ENCODE data around the gene SF1. TPM values are rescaled to one million over a fixed set of nuclear protein-coding genes. Genes with fewer than 3 reads are reported as not detected.

Gene SF1
- total RNA-seq, 1 experiment from 2014 or later: 153 TPM

DNA sequence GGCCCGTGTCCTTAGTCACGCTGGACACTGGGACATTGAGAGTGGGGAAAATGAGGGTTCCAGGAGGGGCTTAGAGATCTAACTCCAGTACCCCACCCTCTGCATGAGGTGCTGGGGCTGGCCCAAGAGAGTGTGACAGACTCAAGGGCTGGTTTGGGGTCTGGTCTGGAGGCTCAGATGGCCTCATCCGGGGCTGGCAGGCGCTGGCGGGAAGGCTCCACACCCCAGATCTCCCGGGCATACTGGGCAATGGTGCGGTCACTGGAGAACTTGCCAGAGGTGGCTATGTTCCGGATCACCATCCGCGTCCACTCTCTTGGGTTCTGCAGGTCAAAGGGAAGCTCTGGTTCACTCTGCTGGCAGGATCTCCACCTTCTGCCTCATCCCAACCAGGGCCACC is 31.9 kb downstream of the SF1 start:
- DNase-seq (ENCODE audit: low read depth): no peak

DNA sequence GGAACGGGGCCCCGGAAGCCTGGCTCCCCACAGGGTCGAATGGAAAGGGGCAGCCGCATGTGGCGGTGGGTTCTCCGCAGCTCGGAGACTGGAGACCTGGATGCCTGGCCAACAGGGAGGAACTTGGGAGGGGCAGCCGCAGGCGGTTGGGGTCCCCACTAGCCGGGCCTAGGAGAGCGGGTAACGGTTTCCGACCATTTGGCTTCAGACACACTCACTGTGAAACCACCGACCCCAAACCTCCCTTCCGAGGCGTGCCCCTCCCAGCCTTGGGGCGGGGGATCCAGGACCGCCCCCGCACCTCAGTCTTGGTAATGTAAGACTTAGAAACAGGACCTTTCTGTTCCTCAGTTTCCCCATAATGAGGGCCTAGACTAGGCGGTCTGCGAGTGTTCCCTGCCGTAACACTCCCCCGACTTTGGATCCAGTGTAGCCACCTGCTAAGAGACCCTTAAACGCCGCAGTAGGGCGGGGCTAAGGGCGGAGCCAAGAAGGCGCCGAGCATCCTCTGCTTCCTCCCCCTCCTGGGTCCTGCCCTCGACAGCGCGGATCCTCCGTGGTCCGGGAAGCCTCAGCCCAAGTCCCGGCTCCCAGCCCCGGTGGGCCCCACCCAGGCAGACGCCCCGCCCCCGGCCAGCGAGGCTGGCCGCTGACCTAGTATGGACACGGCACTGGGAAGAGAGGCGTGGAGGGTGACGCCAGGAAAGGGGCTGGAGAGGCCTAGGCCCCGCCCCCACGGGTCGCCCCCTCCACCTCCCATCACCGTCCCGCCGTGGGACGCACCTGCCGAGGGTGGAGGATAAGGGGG is 32.6 kb downstream of the SF1 start:
- DNase-seq (ENCODE audit: low read depth): no peak

DNA sequence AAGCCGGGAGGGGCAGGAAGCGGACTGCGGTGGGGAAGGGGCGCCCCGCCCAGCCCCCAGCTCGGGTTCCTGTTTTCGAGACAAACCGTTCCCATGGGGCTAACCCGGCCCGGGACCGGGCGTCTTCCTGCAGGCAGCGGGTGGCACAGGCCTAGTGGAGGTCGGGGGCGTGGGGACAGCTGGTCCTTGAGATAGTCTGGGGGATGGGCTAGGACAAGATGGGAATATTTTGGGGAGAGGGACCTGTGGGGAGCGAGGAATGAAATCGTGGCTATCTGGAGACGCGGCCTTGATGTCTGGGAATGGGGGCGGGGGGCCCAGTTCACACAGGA is 33.2 kb downstream of the SF1 start:
- no peak for DNase-seq (ENCODE audit: low read depth)

DNA sequence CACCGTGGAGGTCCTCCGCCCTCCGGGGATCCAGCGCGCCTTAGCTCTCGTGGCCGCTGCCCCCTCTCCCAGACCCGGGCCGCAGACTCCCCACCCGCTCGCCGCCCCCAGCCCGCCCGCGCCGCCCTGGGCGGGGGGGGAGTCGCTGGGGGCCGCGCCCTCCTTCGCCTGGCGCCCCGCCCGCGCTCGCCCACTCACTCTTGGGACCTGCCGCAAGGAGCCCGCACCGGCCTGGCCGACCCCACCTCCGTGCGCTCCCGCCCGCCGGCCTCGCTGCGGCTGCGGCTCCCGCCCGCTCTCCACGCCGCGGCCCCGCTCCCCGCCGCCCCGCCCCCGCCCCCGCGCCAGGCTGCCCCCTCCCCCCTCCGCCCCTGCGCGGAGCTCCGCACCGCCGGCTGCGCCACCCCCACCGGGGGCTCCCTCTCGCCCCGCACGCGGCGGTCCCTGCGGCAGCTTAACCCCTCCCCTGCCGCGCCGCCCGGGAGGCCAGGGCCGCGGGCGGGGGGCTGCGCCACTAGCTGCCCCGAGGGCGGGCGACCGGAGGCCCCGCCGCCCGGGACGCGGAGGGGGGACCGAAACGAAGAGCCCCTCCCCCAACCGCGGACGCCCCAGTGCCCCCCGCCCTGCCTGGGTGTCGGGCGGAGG is 33.7 kb downstream of the SF1 start:
- DNase-seq (ENCODE audit: low read depth): no peak

DNA sequence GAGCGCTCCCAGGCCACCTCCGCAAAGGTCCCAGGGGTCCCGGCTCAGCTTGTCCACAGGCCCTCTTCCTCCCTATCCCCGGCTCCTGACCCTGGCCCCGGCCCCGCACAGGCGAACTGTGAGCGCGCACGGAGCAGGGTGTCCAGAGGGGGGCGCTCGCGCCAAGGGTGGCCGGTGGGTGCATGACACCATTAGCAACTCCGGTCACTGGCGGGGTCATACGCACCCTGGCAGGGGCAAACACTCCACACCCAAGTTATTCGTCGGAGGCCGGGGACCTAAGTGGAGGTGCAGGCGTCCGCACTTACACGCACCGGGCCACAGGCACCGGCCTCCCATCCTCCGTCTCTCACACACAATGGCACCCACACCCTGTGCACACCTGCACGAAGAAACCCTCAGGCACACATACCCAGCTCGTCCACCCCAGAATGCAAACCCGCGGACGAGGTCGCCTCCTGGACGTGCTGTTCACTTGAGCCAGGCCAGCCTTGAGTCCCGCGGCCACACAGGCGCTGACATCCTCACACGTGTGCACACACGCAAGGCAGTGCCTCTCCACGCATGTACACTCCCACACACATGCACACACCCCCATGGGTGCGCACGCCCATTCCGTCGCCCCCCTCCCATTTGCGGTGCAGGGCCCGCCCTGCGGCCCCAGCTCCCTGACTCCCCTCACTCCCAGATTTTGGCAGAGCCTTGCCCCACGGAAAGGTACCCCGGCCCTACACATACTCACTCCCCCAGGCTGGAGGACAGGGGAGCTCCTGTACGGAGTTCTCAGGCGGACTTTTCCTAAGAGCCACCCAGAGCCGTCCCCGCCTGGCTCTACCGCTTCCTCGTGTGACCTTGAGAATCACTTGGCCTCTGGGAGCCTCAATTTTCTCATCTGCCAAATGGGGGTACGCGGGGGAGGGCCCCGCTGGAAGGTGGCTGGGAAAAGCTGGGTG is 34.5 kb downstream of the SF1 start, which contains the start of gene RASGRP2:
Gene RASGRP2, minus strand, starts transcription at position 552 of the 953 bp plus-strand sequence. CDS start 1,276 bp downstream, outside the sequence.
- DNase-seq (ENCODE audit: low read depth): no peak

DNA sequence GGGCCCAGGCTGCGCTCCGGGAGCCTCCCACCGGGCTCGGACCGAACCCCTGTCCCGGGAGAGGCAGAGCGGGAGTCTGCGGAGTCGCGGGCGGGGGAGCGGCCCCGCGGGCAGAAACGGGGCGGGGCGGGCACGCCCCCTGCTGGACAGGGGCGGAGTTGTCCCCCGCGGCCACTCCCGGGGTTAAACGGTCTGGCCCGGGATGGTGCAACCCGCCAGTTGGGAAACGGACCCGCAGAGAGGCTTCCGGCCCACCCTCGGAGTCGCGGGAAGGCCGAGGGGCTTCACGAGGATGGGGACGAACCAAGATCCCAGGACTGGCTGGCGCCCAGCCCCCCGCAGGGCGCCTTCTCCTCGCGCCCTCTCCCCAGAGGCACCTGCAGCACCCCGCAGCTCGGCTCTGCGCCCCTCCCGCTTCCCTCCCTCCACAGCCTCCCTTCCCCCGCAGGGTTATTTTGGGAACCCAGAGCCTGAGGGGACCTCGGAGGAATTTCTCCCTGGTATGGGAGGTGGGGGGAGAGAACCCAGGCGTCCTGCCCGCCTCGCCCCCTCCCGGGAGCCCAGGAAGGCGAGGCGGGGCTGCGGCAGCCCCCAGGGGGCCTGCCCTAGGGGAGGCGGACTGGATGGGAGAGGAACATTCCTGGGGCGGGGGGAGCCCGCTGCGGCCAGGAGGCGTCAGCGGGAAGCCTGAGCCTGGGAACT is 35.3 kb downstream of the SF1 start:
- DNase-seq (ENCODE audit: low read depth): no peak

DNA sequence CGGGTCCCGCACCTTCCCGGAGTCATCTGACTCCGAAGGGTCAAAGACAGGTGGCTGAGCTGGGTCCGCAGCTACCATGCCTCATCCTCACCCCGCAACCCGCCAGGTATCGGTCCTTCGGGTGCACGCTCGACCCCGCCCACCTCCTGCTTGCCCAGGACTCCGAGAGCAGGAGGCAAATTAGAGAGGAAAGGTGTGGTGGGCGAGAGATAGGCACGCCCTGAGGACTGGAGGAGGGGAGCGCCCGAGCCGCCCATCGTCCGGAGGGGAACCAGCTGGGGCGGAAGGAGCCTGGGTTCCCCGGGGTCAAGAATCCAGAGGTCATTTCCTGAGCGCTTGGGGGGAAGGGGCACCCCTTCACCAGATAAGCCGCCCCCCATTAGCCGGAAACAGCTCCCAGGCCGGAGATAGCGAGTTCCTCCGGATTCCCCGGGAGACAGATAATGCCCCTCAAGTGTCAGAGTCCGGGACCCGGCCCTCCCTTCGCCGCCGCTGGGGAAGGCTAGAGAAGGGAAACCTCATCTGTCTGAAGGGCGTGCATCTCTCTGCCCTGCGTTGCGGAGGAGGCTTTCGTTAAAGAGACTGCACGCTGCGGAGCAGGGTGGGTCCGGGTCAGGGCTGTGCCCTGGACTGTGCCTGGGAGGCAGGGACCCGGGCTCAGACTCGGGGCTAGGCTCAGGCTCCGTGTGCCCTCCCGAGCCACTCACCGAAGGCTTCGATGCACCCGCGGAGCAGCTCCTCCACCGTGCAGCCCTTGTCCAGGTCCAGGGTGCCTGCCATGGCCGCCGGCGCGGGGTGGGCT is 36.1 kb downstream of the SF1 start:
- no peak for DNase-seq (ENCODE audit: low read depth)

DNA sequence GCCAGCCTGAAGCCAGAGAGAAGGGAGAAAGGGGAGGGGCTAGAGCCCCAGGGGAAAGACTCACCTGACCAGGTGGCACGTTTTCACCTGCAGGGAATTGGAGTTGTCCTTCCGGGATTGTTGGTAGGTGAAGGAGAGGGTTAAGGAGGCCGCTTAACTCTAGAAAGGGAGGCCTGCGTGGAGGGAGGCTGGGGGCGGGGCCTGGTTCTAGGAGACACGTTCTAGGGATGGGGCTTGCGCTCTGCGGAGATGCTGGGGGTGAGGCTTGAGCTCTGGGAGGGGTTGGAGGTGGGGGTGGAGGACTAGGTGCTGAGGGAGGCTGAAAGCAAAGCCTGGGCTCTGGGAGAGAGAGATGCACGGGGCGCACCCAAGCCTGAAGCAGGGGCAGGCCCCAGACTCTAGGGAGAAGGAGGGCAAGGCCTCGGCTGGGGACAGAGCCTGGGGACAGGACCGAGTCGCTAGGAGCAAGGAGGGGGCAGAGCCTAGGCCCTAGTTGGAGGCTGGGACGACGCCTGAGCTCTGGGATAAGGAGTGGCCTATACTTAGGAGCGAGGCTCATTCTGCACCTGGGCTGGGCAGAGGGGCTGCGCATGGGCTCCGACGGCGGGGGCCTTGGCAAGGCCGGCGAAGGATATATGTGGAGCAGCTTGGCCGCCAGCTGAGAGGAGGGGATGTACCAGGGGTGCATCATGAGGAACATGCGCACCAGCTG is 36.8 kb downstream of the SF1 start:
- no peak for DNase-seq (ENCODE audit: low read depth)

DNA sequence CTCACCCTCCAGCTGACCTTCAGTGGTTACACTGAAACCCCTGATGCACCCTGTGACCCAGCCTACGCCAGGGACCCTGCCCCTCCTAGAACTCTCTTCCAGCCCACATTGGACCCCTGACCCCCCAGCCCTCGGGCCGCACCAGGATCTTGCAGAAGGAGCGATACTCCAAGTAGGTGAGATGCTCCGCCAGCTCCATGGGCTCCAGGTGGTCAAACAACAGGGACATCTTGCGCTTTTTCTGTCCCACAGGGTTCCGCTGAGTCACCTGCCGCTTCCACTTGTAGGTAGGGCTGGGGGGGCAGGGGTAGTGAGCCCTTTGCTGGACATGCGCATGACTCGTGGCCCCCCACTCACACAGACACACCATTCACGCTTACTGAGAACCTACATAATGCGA is 38.5 kb downstream of the SF1 start:
- no peak for DNase-seq (ENCODE audit: low read depth)

DNA sequence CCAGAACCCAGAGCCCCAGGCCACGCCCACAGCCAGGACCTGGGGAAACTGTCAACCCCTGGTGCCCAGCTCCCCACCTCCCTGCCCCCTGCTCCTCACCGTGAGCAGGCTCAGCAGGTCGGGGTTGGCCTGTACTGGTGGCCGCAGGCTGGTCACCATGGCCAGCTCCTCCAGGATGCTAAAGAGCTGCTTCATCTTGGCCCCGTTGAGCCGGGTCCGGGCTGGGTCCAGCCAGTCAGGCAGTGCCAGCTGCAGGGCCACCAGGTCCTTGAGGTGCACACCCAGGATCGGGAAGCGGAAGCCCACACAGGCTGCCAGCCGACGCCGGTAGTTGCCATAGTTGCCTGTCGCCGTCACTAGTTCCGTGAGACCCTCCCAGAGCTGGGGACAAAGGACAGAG is 41.7 kb downstream of the SF1 start:
- no peak for DNase-seq (ENCODE audit: low read depth)

DNA sequence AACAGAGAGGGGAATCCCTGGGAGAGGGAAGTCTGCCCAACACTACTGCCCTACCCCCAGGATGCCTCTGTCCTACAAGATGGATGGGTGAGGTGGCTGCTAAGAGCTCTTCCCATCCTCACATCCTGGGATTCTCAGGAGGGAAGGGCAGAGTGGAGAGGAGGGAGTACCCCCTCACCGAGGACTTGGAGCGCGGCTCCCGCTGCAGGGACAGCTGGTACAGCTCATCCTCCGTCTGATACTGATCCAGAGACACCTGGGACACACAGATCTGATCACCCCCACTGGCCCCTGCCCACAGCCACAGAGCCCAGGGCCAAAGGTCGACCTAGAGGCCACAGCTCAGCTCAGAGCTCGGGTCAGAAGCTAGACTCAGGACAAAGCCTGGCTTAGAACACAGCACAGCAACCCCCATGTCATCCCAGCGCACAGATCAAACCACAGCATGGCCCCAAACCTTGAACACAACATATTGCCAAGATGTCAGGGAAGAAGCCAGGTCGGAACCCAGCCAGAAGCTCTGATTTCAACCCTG is 42.5 kb downstream of the SF1 start:
- DNase-seq (ENCODE audit: low read depth): no peak

DNA sequence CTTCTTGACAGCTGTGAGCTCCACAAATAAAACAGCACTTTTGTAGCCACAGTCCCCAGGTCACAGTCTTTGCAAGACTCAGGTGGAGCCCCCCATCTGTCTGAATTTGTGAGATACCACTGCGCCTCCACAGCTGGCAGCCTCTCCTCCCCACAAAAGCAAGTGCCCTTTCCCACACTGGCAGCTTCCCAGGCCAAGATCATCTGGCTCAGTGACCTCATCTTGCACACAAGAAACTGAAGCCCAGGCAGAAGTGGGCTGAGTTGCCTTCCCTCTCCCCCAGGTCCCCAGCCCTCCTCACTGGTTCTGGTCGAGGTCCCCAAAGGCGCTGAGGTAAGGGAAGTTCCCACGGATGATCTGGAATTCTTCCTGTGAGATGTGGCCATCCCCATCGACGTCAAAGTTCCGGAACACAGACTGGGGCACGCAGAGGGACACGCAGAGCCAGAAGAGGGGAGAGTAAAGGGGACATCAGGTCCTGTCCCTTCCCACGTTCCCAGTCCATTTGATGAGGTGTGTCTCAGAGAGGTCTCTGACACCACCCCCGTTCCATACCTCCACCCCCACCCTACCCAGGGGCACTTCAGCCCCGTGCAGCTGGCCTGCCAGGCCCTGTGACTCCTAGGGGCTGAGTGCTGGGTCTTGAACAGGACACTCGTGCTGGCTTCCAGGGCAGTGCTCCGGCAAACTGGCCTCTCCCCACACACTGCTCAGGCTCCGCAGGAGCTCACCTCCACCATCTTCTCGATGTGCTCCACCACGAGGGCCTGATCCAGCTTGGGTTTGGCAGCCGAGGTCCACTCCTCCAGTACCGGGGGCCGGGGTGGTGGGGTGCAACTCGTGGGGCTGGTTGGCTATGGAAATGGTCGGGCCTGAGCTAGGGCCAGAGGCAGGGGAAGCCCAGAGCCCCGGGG is 43.3 kb downstream of the SF1 start:
- no peak for DNase-seq (ENCODE audit: low read depth)

DNA sequence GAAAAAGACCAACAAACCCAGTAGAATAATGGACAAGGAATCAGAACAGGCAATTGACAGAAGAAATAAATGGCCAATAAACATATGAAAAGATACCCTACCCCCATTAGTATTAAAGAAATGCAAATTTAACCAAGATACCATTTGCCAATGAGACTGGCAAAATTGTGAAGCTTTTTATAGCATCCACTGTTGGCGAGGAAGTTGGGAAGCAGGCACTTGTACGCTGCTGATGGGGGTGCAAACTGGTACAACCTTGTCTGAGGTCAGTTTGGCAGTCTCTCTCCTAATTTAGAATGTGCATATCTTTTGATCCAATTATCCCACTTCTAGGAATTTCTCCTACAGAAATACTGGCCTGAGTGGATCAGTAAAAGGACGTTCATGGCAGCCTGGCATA is 46.7 kb downstream of the SF1 start:
- DNase-seq (ENCODE audit: low read depth): no peak

DNA sequence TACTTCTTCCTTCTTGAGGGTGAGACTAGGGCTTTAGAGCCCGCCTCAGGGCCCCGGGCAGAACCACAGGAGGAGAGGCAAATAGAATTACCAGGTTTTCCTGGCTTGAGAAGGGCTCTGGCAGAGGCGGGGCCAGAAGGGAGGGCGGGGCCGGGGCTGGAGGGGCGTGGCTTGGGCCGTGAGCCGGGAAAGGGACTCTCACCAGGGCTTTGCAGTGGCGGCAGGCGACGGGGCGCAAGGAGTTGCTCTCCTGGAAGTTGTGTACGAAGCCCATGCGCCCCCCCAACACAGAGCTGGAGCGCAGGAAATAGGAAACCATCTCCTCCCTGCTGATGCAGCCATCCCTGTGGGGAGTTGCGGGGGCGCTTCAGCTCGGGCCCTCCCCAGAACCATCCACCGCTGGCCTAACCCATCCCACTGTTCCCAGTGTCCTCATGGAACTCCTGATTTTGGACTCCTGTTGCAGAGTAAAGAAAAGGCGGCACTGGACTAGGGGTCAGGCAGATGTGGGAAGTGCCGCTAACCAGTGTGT is 48.4 kb downstream of the SF1 start:
- DNase-seq (ENCODE audit: low read depth): no peak

DNA sequence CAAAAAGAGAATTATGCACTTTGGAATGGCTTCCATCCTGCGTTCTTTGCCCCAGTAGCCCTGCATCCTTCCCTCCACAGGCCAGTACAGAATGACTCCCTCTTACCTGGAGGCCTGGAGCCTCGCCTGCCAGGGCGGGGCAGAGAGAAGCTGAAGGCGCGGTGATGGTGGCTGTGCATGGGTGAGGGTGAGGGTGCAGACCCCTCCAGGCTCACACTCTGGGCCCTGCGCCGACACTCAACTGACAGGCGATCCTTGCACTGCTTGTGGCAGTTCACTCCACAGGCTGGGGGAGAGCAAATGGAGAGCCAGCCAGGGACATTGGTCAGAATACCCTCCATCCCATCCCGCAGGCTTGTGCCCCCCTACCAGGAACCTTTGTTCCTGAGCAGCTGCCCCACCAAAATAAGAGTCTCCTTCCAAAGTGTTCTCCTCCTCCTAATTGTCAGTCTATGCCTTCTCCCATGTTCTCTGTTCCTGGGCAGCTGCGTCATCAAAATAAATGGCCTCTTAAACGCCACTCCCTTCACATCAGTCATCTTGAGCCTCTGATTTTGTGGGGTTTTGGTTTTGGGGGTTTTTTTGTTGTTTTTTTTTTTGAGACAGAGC is 49.5 kb downstream of the SF1 start:
- no peak for DNase-seq (ENCODE audit: low read depth)

DNA sequence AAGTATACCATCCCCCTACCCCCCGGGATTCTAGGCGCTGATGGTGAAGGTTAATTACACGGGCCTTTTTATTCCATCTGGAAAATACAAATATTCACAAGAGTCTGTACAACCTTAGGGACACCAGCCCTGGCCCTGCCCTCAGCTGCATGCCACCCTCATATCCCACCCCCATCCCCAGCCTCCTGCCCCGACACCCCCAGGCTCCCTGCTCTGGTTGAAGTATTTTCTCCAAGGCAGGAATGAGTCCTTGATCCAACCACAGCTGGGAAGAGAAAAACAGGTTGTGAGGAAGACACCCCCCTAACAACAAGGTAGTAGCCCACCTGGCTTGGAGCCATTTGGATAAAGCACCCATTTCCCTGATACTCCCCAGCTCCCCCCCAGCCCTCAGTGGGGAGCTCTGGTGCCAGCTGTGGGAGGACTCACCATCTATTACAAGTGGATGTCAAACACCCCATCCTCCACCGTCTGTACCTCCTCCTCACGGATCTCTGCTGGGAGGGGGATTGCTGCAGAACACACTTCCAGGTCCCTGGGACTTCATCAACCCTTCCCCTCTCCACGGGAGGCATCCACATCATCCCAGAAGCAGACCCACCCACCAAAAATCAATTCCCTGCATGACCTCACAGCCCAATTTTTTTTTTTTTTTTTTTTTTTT is 51.3 kb downstream of the SF1 start:
- DNase-seq (ENCODE audit: low read depth): no peak

DNA sequence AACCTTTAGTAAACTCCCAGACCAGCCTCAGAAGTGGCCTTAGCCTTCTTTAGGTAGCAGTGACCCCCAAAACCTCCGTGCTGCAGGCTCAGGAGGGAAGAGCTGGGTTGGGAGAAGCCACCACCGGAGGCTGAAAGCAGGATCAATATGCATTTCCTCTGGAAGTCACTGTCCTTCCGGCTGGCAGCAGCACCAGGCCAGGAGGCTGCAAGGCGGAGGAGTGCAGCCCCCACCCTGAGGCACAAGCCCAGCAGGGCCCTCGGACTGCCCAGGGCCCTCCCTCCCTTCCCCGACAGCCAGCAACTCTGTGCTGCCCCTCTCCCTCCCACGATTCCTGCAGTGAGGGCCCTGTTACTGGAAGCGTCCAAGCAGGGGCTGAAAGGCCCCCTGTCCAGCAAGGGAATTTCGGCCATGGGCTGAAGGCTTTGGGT is 52.1 kb downstream of the SF1 start:
- no peak for DNase-seq (ENCODE audit: low read depth)

Data from HT1080 (cell line).